HepG2 (cell line): ENCODE measurements around the gene CPHXL2. TPM values are rescaled to one million over a fixed set of nuclear protein-coding genes. Genes with fewer than 3 reads are reported as not detected.
A peak's percentile ranks its signal among the peaks of the same experiment; 100 is the strongest.

Experiments
- ATF1 ChIP-seq: IDR thresholded peaks from 2 replicates; pipeline ENCODE4 v1.6.1; 2016; ENCODE audit warnings: mild to moderate bottlenecking, control low read depth
- ATF7-NPFF ChIP-seq: sonication (generic); formaldehyde crosslinking; IDR thresholded peaks from 2 replicates; pipeline ENCODE4 v1.8.1; 2023; ENCODE audit warnings: mild to moderate bottlenecking, low read depth, missing genetic modification reagents, moderate library complexity
- ATM ChIP-seq: fragments of 450-650 bp; IDR thresholded peaks from 2 replicates; pipeline ENCODE4 v1.7.1; 2017; ENCODE audit warnings: mild to moderate bottlenecking, borderline replicate concordance
- ETV5 ChIP-seq: IDR thresholded peaks from 2 replicates; pipeline ENCODE4 v1.6.1; 2018; ENCODE audit warnings: missing biosample characterization, missing genetic modification reagents, inconsistent platforms, borderline replicate concordance
- FUBP1 ChIP-seq: sonication (generic); formaldehyde crosslinking; IDR thresholded peaks from 2 replicates; pipeline ENCODE4 v1.5.1; 2020; ENCODE audit warnings: missing genetic modification reagents, mild to moderate bottlenecking, borderline replicate concordance
- IRF2 ChIP-seq: IDR thresholded peaks from 2 replicates; pipeline ENCODE4 v1.6.1; 2018; ENCODE audit warnings: missing genetic modification reagents, missing compliant biosample characterization
- KLF12 ChIP-seq: sonication (generic); formaldehyde crosslinking; IDR thresholded peaks from 2 replicates; pipeline ENCODE4 v1.4.0; 2020; ENCODE audit warnings: missing genetic modification reagents, borderline replicate concordance
- NR2F1 ChIP-seq, 2 experiments: fragments of 450-650 bp in 1 of 2; formaldehyde crosslinking in 1 of 2; IDR thresholded peaks; 2 replicates each; pipeline versions ENCODE4 v1.5.0 to v1.6.1; 2016 to 2020; ENCODE audit warnings: mild to moderate bottlenecking in 1 of 2, missing compliant biosample characterization in 1 of 2, missing genetic modification reagents in 1 of 2, moderate library complexity in 1 of 2
- NR2F2 ChIP-seq: IDR thresholded peaks from 2 replicates; pipeline ENCODE4 v1.6.1; 2012; ENCODE audit warnings: low read depth, inconsistent platforms, borderline replicate concordance
- PRDM10 ChIP-seq: sonication (generic); formaldehyde crosslinking; IDR thresholded peaks from 2 replicates; pipeline ENCODE4 v1.4.0; 2020; ENCODE audit warnings: low read depth, missing genetic modification reagents
- RFX1 ChIP-seq: fragments of 450-650 bp; IDR thresholded peaks from 2 replicates; pipeline ENCODE4 v1.6.1; 2017
- RFXANK ChIP-seq: IDR thresholded peaks from 2 replicates; pipeline ENCODE4 v1.6.1; 2016
- SNAPC2 ChIP-seq: sonication (generic); formaldehyde crosslinking; IDR thresholded peaks from 2 replicates; pipeline ENCODE4 v1.8.1; 2022; ENCODE audit warnings: mild to moderate bottlenecking, missing genetic modification reagents
- SOX5 ChIP-seq: IDR thresholded peaks from 2 replicates; pipeline ENCODE4 v1.6.1; 2016; ENCODE audit warnings: borderline replicate concordance
- U2AF1 ChIP-seq: fragments of 200-400 bp; formaldehyde crosslinking; optimal IDR thresholded peaks from 2 replicates; pipeline ENCODE3; 2017; ENCODE audit warnings: mild to moderate bottlenecking, low read depth, low read length
- UBTF ChIP-seq: sonication (generic); formaldehyde crosslinking; IDR thresholded peaks from 2 replicates; pipeline ENCODE4 v1.4.0; 2020; ENCODE audit warnings: mild to moderate bottlenecking, missing genetic modification reagents
- ZBTB25 ChIP-seq: IDR thresholded peaks from 2 replicates; pipeline ENCODE4 v1.6.1; 2018; ENCODE audit warnings: missing genetic modification reagents
- ZFX ChIP-seq: sonication (generic); formaldehyde crosslinking; IDR thresholded peaks from 2 replicates; pipeline ENCODE4 v1.4.0; 2020; ENCODE audit warnings: mild to moderate bottlenecking, low read depth, missing genetic modification reagents, moderate library complexity
- ZMYM2 ChIP-seq: sonication (generic); formaldehyde crosslinking; IDR thresholded peaks from 2 replicates; pipeline ENCODE4 v1.8.0; 2022; ENCODE audit warnings: mild to moderate bottlenecking, missing genetic modification reagents
- ZNF256 ChIP-seq: sonication (generic); formaldehyde crosslinking; conservative IDR thresholded peaks from 2 replicates; pipeline ENCODE4 v1.4.0; 2020; ENCODE audit warnings: missing genetic modification reagents
- ZNF329 ChIP-seq: sonication (generic); formaldehyde crosslinking; IDR thresholded peaks from 2 replicates; pipeline ENCODE4 v1.9.0; 2021; ENCODE audit warnings: low read depth, mild to moderate bottlenecking, missing genetic modification reagents
- polyA plus RNA-seq, 8 experiments: library from polyadenylated mRNA; depleted of rRNA in 3 of 8; stranded (reverse) in 7 of 8; unstranded in 1 of 8; fragments of >200 nt; fragmentation: Illumina TruSeq in 4 of 8; extraction: Trizol in 4 of 8; gene quantifications; 2 replicates each; pipeline versions ENCODE4 v1.2.1 to v1.2.3, GENCODE V29; 2011 to 2016; ENCODE audit warnings: low read depth in 4 of 8, missing spikeins in 1 of 8, mixed read lengths in 1 of 8; ENCODE audit not compliant: insufficient read depth in 1 of 8
- total RNA-seq, 5 experiments: library from RNA; depleted of rRNA; stranded (reverse); fragments of >200 nt; fragmentation: Illumina TruSeq; extraction: Trizol; gene quantifications; 2 replicates each; pipeline ENCODE4 v1.2.3, GENCODE V29; 2016; ENCODE audit warnings: low read depth in 1 of 5

CPHXL2 gene
- total and polyA plus RNA-seq, 2 of the 13 experiments (the other 11 are each of a cell fraction or from before 2014, with no cell fraction given), result not detected

GRCh38 chr16:75622761-75623605 is 53.8 kb downstream of the CPHXL2 start, which contains the start of gene ADAT1 (continued):
- TF ChIP-seq FUBP1 (CRISPR knock-in tag) (no peak), U2AF1 (peak; percentile 51), UBTF (CRISPR knock-in tag) (peak; percentile 61), ZNF256 (CRISPR knock-in tag) (no peak; the same call in 1 of the 2 replicates), SNAPC2 (no peak), NR2F1 (CRISPR knock-in tag; IDR thresholded peaks at IDR 0.05) (no peak), SOX5 (peak; percentile 23; the same call in 1 of the 2 replicates), ZFX (CRISPR knock-in tag) (peak; percentile 88), ZBTB25 (CRISPR knock-in tag) (peak; percentile 82; the same call in 1 of the 2 replicates), ZNF329 (peak; percentile 67; the same call in 1 of the 2 replicates), IRF2 (CRISPR knock-in tag) (peak; percentile 96), RFX1 (no peak), ZMYM2 (CRISPR knock-in tag) (peak; percentile 62; the same call in 1 of the 2 replicates), NR2F2 (no peak), ATM (no peak), ATF7-NPFF (CRISPR knock-in tag) (peak; percentile 80; the same call in 1 of the 2 replicates), ATF1 (peak; percentile 96), RFXANK (CRISPR knock-in tag) (peak; percentile 46; the same call in 1 of the 2 replicates), ETV5 (peak; percentile 74), KLF12 (CRISPR knock-in tag) (peak; percentile 25; the same call in 1 of the 2 replicates), PRDM10 (CRISPR knock-in tag) (peak; percentile 46; the same call in 1 of the 2 replicates)
